HG03439 (cell line): ENCODE results near the gene ERF.
A peak's percentile ranks its signal among the peaks of the same experiment; 100 is the strongest.
"Not testable (repeated sequence)": the region's sequence is repeated elsewhere in the genome, so short reads cannot be mapped to it uniquely, and the experiment has no call there.

Experiments used
- ATAC-seq: cut with Tn5 transposase; IDR thresholded peaks from one replicate; pipeline ENCODE4 v1.9.1; 2021; ENCODE audit warnings: mild to moderate bottlenecking, moderate library complexity; ENCODE audit not compliant: unreplicated experiment

ERF gene

GRCh38 chr19:42275517-42275916 lies 20.6 kb upstream of the ERF start:
- ATAC-seq, result no peak

DNA sequence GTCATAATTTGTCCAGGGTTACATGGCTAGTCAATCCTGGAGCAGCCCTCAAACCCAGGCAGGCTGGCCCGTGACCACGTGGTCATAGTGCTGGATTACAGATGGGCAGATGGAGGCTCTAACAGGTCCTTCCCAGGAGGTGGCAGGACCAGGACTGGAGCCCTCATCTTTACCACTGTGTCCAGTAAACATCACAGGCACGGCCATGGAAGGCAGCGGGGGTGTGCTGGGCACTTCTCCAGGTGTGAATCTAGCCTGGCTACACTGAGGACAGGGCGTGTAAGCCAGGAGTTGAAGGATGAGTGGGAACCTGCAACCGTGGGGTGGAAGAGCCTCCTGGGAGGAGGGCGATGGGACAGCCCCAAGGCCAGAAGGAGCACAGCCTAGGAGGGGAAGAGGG lies 20.2 kb upstream of the ERF start:
- no peak for ATAC-seq

DNA sequence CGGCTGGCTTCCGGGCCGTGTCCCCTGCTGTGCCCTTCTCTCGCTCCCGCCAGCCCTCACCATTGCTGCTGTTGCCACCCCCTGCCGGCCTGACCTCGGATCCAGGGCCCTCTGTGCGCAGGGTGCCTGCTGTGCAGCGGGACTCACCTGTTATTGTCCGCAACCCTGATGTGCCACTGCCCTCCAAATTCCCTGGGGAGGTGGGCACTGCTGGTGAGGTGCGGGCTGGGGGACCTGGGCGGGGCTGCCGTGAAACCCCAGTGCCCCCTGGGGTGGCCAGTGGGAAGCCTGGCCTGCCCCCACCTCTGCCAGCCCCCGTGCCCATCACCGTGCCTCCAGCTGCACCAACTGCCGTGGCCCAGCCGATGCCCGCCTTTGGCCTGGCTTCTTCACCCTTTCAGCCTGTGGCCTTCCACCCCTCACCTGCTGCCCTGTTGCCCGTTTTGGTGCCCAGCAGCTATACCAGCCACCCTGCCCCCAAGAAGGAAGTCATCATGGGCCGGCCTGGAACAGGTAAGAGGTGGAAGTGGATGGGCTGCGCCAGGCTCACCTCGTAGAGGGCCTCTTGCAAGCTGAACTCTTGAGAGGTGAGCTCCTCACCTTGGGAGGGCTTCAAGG lies 19.2 kb upstream of the ERF start:
- ATAC-seq, result no peak

- ATAC-seq, result no peak
Observed at GRCh38 chr19:42273407-42274064, 18.6 kb upstream of the ERF start.

DNA sequence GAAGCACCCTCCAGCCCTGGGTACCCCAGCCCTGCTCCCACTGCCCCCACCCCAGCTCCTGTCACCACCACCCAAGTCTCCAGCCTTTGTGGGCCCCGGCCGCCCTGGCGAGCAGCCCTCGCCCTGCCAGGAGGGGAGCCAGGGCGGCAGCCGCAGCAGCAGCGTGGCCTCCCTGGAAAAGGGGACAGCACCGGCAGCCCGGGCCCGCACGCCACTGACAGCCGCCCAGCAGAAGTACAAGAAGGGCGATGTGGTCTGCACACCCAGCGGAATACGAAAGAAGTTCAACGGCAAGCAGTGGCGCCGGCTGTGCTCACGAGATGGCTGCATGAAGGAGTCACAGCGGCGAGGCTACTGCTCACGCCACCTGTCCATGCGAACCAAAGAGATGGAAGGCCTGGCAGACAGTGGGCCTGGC lies 18.1 kb upstream of the ERF start:
- ATAC-seq, result no peak

DNA sequence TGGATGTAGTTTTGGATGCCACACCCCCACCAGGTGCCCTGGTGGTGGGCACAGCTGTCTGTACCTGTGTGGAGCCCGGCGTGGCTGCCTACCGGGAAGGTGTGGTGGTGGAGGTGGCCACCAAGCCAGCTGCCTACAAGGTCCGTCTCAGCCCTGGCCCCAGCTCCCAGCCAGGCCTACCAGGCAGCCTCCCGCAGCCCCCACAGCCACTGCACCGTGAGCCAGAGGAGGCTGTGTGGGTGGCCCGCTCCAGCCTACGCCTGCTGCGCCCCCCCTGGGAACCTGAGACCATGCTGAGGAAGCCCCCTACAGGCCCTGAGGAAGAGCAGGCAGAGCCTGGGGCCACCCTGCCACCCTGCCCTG lies 17.6 kb upstream of the ERF start:
- ATAC-seq, result no peak

GRCh38 chr19:42271861-42272534 lies 17.1 kb upstream of the ERF start:
- no peak for ATAC-seq

- ATAC-seq, result no peak
Observed at GRCh38 chr19:42271045-42271419, 16.1 kb upstream of the ERF start.

- ATAC-seq, result no peak
Observed at GRCh38 chr19:42270346-42271044, 15.6 kb upstream of the ERF start.

GRCh38 chr19:42269478-42270345 lies 14.8 kb upstream of the ERF start:
- ATAC-seq, result no peak

DNA sequence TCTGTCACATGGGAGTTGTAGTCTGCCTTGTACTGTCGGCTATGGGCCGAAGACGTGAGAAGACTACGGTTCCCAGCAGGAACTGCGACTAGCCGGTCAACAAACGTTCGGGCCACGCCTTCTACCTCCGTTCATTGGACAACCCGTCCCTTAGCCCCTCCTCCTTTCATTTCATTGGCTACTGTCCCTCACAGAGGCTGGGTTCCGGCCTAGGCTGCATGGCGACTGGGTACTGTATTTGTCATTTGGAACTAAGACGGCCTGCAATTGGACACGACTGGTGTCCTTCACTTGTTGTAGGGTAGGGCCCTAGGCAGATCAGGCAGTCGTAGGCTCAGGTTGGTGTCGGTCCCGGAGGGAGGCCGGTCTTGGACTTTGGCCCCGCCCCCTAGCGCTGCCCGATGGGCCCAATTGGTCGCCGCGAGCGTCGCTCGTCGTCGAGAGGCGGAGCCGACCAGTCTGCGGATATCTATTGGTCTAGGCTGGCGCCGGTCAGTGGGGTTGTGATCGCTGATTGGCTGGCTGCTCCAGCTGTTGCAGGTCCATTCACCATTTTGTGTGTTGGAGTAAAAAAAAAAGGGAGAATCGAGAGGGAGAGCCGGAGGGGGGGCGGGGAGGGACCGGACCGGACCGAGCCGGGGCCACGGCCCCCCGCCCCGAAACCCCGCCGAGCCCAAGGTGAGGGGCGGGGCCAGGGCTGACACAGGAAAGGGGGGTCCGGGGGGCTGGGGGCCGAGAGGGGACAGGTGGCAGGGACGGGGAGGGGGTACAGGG lies 14.0 kb upstream of the ERF start, which contains the start of gene CIC:
Gene CIC, plus strand, starts transcription at position 549 of the 774 bp plus-strand sequence. CDS start 2,532 bp downstream, outside the sequence.
- ATAC-seq, result peak; percentile 76

GRCh38 chr19:42268142-42268703 lies 13.3 kb upstream of the ERF start:
- ATAC-seq, result peak; percentile 58

- no peak for ATAC-seq
Observed at GRCh38 chr19:42267644-42268141, 12.8 kb upstream of the ERF start.

- ATAC-seq, result not testable (repeated sequence)
Observed at GRCh38 chr19:42266928-42267603, 12.1 kb upstream of the ERF start.

DNA sequence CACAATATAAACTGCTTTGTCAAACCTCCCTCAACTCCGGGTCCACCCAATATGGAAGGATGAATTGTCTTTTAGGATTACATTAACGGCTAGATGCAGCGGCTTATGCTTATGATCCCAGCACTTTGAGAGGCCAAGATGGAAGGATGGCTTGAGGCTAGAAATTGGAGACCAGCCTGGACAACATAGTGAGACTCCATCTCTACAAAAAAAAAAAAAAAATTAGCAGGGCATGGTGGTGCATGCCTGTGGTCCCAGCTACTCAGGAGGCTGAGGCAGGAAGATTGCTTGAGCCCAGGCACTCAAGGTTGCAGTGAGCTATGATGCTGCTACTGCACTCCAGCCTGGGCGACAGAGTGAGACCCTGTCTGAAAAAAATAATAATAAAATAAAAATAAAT lies 11.2 kb upstream of the ERF start:
- not testable (repeated sequence) for ATAC-seq

DNA sequence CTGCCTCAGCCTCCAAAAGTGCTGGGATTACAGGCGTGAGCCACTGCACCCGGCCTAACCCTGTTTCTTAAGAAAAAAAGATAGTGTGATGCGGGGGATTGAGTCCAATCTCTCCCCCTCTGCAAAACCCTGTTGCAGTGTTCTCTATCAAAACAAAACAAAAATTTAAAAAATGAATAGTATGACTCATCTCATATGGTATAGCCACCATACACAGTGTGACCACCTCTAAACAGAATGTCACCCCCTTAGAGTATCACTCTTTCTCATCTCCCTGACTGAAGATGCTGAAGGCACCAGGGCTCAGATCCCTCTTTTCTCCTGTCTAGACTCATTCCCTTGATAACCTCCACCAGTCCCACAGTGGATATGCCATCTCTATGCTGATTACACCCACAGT lies 6.8 kb upstream of the ERF start:
- ATAC-seq, result no peak

DNA sequence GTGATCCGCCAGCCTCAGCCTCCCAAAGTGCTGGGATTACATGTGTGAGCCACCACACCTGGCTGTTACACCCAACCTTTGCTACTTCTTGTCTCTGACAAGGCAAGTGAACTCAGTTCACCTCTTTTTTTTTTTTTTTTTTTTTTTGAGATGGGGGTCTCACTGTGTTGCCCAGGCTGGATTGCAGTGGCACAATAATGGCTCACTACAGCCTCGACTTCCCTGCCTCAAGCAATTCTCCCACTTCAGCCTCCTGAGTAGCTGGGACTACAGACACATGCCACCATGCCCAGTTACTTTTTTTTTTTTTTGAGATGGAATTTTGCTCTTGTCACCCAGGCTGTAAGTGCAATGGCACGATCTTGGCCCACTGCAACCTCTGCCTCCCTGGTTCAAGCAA lies 2.9 kb upstream of the ERF start:
- not testable (repeated sequence) for ATAC-seq

DNA sequence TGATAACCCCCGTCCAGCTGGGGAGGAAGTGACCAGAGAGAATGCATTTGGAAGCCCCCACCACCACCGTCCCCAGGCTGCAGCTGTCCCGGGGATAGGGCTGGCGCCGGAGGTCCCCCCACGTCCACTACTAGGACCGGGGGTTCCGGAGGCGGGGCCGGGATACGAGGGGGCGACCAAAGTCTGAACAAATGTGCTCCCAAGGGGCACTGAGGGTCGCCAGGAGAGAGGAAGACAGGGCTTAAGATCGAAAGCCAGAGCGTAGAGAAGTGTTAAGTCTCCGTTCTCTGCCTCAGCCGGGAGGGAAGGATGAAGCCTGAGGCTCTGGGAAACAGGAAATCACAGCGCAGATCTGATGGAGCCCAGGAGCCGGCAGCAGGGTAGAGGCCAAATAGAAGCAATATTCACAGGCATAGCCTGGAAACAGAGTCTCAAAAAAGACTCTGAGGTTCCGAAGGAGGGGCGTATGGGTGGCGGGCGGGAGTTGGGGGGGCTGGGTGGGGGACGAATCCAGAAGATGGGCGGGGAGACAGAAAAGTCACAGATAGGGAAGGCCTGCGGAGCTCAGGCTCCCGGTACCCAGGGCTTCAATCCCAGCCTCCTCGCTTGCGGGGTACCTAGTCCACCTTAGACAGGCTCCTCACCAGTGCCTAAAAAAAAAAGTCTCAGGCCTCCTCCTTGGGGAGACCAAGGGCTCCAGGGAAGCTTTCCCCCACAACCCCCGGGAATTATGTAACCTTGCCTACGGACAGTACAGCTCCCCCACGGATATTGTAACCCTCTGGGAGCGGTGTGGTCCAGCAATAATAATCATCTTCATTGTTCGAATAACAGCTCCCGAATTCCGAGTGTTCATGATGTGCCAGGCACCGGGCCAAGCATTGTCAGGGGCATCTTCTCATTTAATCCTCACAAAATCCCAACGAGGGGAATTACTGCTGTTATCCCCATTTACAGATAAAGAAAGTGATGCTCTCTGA lies 1.1 kb upstream of the ERF start:
- no peak for ATAC-seq
